IPS-NIHi7 (cell line): ENCODE data around the gene COL4A5.

Experiments used
- DNase-seq: peaks from one replicate; pipeline ENCODE4 v3.0.0; 2012; ENCODE audit warnings: mixed read lengths; ENCODE audit errors: extremely low spot score

Gene COL4A5

DNA sequence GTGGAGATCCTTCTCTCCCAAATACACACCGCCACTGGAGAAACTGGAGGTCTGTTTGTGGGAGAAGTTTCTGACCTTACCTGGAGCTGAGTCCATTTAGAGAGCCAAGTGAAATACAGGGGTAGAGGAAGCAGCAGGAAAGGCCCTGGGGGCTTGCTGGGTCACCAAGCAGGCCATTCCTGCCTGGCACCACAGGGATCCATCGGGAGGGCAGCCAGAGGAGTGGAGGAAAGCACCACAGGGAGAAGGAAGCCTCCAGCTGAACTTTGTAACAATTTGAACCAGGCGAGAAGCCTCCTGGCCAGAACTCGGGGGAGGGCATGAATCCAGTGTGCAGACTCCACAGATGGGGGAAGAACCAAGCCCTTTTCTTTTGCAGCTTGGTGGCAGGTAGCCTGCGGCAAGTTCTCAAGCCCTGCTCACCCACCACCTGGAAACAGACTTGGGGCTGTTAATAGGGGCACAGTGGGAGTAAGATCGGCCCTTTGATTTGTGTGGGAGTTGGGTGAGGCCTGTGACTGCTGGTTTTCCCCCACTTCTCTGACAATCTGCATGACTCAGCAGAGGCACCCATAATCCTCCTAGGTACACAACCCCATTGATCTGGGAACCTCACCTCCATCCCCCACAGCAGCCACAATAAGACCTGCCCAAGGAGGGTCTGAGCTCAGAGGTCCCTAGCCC lies 202.1 kb downstream of the COL4A5 start:
- no peak for DNase-seq

GRCh38 chrX:108642273-108642628 lies 202.6 kb downstream of the COL4A5 start:
- no peak for DNase-seq

DNA sequence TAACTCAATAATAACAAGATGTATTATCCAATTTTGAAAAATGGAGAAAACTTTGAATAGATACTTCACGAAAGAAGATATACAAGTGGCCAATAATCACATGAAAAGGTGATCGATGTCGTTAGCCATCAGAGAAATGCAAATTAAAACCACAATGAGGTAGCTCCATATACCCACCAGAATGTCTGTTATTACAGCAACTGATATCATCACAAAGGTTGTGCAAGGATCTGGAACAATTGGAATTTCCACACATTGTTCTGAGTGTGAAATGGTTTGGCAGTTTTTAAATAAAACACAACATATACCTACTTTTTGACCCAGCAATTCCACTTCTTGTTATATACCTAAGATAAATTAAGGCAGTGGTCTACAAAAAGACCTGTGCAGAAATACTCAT lies 225.1 kb downstream of the COL4A5 start:
- no peak for DNase-seq

DNA sequence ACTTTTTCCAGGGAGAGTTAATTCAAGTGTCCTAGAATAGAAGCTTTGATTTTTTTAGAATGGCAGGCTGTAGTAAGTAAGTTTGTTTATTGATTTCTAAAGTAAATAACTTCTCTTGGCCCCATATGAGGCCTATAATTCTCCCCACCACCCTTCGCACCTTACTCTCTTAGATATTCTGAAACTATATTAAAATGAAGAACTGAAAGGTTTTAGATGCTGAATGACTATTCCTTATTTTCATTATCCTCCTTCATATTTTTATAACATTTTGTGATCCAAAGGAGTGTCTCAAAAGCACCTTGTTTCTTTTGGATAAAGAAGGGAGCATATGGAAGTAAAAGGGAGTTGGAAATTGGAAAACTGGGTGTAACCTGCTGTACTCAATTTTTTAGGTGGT lies 226.5 kb downstream of the COL4A5 start:
- no peak for DNase-seq

GRCh38 chrX:108671526-108671925 lies 231.9 kb downstream of the COL4A5 start:
- DNase-seq = no peak

GRCh38 chrX:108696690-108697089 lies 257.1 kb downstream of the COL4A5 start:
- DNase-seq = no peak

- peak; percentile 60 for DNase-seq
Measured at GRCh38 chrX:108699368-108699767, 259.7 kb downstream of the COL4A5 start.

DNA sequence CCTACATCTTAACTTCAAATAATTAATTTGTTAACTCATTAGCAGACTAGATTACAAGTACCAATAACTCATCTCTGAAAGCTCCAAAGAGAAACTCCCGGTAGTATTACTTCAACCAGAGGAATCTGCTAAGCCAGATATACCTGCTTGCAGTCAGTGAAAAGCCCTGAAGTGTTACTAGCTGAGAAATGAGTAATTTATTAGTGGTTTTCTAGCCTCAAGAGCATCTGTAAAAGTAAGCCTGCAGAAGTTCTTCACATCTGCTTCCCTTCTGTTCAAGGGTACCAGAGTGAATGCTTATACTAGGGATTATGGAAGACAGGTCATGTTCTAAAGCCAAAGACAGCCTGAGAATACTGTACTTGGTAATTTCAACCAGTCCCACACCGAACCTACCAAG lies 262.0 kb downstream of the COL4A5 start:
- no peak for DNase-seq

- no peak for DNase-seq
Measured at GRCh38 chrX:108702530-108702929, 262.9 kb downstream of the COL4A5 start.

GRCh38 chrX:108704839-108705238 lies 265.2 kb downstream of the COL4A5 start:
- no peak for DNase-seq

- DNase-seq = no peak
Measured at GRCh38 chrX:108712886-108713285, 273.2 kb downstream of the COL4A5 start.

GRCh38 chrX:108722561-108722960 lies 282.9 kb downstream of the COL4A5 start:
- no peak for DNase-seq

DNA sequence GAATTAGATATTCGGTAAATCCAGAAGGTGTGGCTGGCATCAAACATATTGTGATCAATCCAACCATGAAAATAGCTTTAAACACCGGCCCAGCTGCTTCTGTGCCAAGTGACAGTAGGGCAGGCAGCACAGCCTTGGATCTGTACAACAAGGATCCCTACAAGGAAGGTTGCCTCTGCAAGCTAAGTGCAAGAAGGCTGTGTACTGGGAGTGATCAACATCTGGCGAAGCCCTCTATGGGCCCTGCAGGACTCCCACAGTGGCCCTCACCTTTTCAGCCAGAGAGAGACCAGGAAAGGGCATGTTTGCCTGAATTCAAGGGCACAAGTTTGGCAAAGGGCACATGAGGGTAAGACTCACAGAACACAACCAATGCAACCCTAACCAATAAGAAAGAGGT lies 287.1 kb downstream of the COL4A5 start:
- DNase-seq = no peak

GRCh38 chrX:108731153-108731552 lies 291.5 kb downstream of the COL4A5 start:
- DNase-seq = no peak

GRCh38 chrX:108732630-108733321 lies 293.1 kb downstream of the COL4A5 start:
- DNase-seq = peak; percentile 58

- DNase-seq = no peak
Measured at GRCh38 chrX:108734426-108734825, 294.8 kb downstream of the COL4A5 start.

DNA sequence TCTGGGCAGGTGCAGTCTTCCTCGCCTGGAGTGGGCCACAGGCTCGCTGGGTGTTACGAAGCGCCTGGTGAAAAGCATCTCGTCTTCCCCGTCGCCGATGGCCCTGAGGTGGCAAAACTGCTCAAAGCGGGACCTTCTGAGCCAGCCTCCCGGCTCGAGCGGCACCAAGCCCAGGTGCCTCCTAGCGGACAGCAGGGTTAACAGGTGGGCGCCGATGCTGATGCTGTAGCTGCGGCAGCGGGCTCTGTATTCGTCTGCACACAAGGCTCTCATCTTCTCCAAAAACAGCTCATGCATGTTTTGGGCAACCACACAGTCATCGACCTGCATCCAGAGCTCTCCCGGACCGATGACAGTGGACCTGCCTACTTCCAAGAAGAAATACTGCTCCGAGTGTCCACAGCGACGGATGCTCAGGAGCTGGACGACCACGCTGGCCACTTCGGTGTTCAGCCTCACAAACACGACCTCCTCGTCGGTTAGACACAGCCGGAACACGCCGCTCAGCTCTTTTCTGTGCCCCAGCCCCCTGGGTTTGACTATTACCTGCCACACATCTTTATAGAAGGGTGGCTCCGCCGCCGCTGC lies 295.5 kb downstream of the COL4A5 start:
- DNase-seq = peak; percentile 41

- no peak for DNase-seq
Measured at GRCh38 chrX:108735679-108736508, 296.3 kb downstream of the COL4A5 start.

GRCh38 chrX:108736509-108737479 lies 297.2 kb downstream of the COL4A5 start, which contains the start of gene IRS4:
IRS4 (minus strand) TSS chrX:108736563.
- DNase-seq = peak; percentile 87

GRCh38 chrX:108737754-108738153 lies 298.1 kb downstream of the COL4A5 start:
- DNase-seq = no peak

DNA sequence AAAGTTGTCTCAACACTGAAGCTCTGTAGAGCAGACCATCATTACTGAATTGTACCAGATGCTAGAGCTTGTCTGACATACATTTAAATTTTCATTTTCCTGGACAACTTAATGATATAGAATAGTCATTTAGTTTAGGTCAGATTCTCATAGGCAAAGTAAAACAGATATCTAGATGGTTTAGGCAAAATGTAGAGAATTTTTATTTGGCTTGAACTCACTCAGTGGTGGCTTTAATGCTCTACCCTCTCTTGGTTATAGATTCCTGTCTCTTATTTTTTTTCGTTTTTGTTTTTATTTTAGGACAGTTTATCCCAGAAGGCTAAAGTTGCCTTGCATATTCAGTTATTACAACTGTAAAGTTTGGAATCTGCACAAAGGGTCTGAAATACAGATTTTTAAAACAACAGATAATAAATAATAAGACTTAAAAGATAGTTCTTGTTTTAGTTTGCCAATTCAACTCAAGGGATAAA lies 300.7 kb downstream of the COL4A5 start:
- no peak for DNase-seq
